ENCODE measurements around the gene FAM107B. TPM values are rescaled to one million over a fixed set of nuclear protein-coding genes. Genes with fewer than 3 reads are reported as not detected.

FAM107B gene
- total and polyA plus RNA-seq, 2 experiments from 2014 or later: 11.0 to 17.6 TPM

GRCh38 chr10:14566498-14566897 lies 208.2 kb downstream of the FAM107B start:
- Histone ChIP-seq H3F3A (replicated peaks; ENCODE audit: low read depth) (no peaks in the 10 kb centered on the region), H3K36me3 (ENCODE audit: insufficient read depth) (no peaks in the 10 kb centered on the region), H3K4me3 (no peak overlapping the region), H3K9me2 (ENCODE audit: insufficient read depth) (no peaks in the 10 kb centered on the region), H3K4me2 (no peak overlapping the region), H4K20me1 (replicated peaks; ENCODE audit: insufficient read depth) (peaks cover 13% of the 10 kb centered on the region; the same call in 1 of the 2 replicates), H3K27ac (ENCODE audit: low read depth) (no peak overlapping the region), H3K4me1 (ENCODE audit: insufficient read depth) (no peaks in the 10 kb centered on the region), H2AFZ (no peak overlapping the region), H3K27me3 (ENCODE audit: insufficient read depth) (no peaks in the 10 kb centered on the region), H3K79me2 (replicated peaks; ENCODE audit: insufficient read depth) (peaks cover 33% of the 10 kb centered on the region)
- Mint-ChIP-seq H3K4me1 (peaks cover 14% of the 10 kb centered on the region; the same call in 2 of the 3 replicates), H3K27me3 (ENCODE audit: insufficient read depth, low read depth, poor library complexity) (peaks cover 9% of the 10 kb centered on the region), H3K4me3 (no peak overlapping the region), H3K36me3 (ENCODE audit: low read depth) (peaks cover 25% of the 10 kb centered on the region), H3K9me3 (peaks cover 12% of the 10 kb centered on the region; the same call in 1 of the 3 replicates), H3K27ac (no peak overlapping the region)
- no peak for DNase-seq (ENCODE audit: low spot score)
- TF ChIP-seq POLR2AphosphoS5 (IDR thresholded peaks at IDR 0.05; ENCODE audit: low read depth): no peak
- TF ChIP-seq EZH2 (IDR thresholded peaks at IDR 0.05; ENCODE audit: low read depth, unreplicated experiment): no peak
- TF ChIP-seq JUNB (IDR thresholded peaks at IDR 0.05; ENCODE audit: unreplicated experiment): no peak
- no peak for TF ChIP-seq ZNF462 (CRISPR knock-in tag; IDR thresholded peaks at IDR 0.05)
- TF ChIP-seq ZNF114 (CRISPR knock-in tag; IDR thresholded peaks at IDR 0.05): no peak
- no peak for TF ChIP-seq STAT1 (IDR thresholded peaks at IDR 0.05; ENCODE audit: unreplicated experiment)
- no peak for TF ChIP-seq ZNF331 (CRISPR knock-in tag; IDR thresholded peaks at IDR 0.05; ENCODE audit: low read depth)
- no peak for ATAC-seq

GRCh38 chr10:14565199-14565598 lies 209.5 kb downstream of the FAM107B start:
- peaks cover 25% of the 10 kb centered on the region for H3K4me1 Mint-ChIP-seq
- ATAC-seq: no peak
- H3K4me3 Mint-ChIP-seq: no peak overlapping the region
- TF ChIP-seq ETS1 (IDR thresholded peaks at IDR 0.05) (no peak), EZH2phosphoT487 (IDR thresholded peaks at IDR 0.05; ENCODE audit: unreplicated experiment) (no peak), CREB1 (CRISPR knock-in tag; IDR thresholded peaks at IDR 0.05; ENCODE audit: low read depth) (no peak), EZH2 (IDR thresholded peaks at IDR 0.05; ENCODE audit: low read depth, unreplicated experiment) (no peak), JUNB (IDR thresholded peaks at IDR 0.05; ENCODE audit: unreplicated experiment) (no peak), ZNF114 (CRISPR knock-in tag; IDR thresholded peaks at IDR 0.05) (no peak), CTCF (conservative IDR thresholded peaks at IDR 0.05; ENCODE audit: low read depth in 2 of 2) (no peak)

More at GRCh38 chr10:14565199-14565598, 209.5 kb downstream of the FAM107B start:
- H3K4me2 ChIP-seq: no peak overlapping the region
- H3K27me3 Mint-ChIP-seq (ENCODE audit: insufficient read depth, low read depth, poor library complexity): peaks cover 9% of the 10 kb centered on the region
- peaks cover 25% of the 10 kb centered on the region for H3K36me3 Mint-ChIP-seq (ENCODE audit: low read depth)
- H3K27ac Mint-ChIP-seq: no peak overlapping the region
- H3K27ac ChIP-seq (ENCODE audit: low read depth): no peak overlapping the region
- no peak for DNase-seq (ENCODE audit: low spot score)
- peaks cover 12% of the 10 kb centered on the region; the same call in 1 of the 3 replicates for H3K9me3 Mint-ChIP-seq
- H3K27me3 ChIP-seq (ENCODE audit: insufficient read depth): no peaks in the 10 kb centered on the region
- H2AFZ ChIP-seq: no peak overlapping the region
- H4K20me1 ChIP-seq (replicated peaks; ENCODE audit: insufficient read depth): peaks cover 13% of the 10 kb centered on the region; the same call in 1 of the 2 replicates
- peaks cover 4% of the 10 kb centered on the region for H3K4me1 ChIP-seq (ENCODE audit: insufficient read depth)
- H3K4me3 ChIP-seq: no peak overlapping the region
- H3K36me3 ChIP-seq (ENCODE audit: insufficient read depth): no peaks in the 10 kb centered on the region
- no peaks in the 10 kb centered on the region for H3K9me2 ChIP-seq (ENCODE audit: insufficient read depth)
- H3F3A ChIP-seq (replicated peaks; ENCODE audit: low read depth): no peaks in the 10 kb centered on the region
- peaks cover 25% of the 10 kb centered on the region for H3K79me2 ChIP-seq (replicated peaks; ENCODE audit: insufficient read depth)

Data from GM23338 (cell line).